Stomach (tissue), 4 donors: ENCODE results near the gene FBN2.

Source experiments
- EP300 ChIP-seq: sonication (generic); formaldehyde crosslinking; IDR thresholded peaks from one replicate; pipeline ENCODE4 v1.6.1; 2017; ENCODE audit warnings: antibody characterized with exemption
- POLR2A ChIP-seq, 4 donors: fragments of 450-650 bp; IDR thresholded peaks; one replicate each; pipeline ENCODE4 v1.6.1; 2016; ENCODE audit warnings: antibody characterized with exemption in 4 of 4, control low read depth in 2 of 4, mild to moderate bottlenecking in 1 of 4, moderate library complexity in 1 of 4
- TF ChIP-seq, protein P1 (sequence below), 7 experiments: fragments of 450-650 bp in 4 of 7; fragments of 200-600 bp in 3 of 7; sonication (generic) in 3 of 7; IDR thresholded peaks; one replicate each; pipeline ENCODE4 v1.5.1; 2016 to 2019; ENCODE audit warnings: antibody characterized with exemption in 7 of 7, control low read depth in 2 of 7, mild to moderate bottlenecking in 1 of 7

DNA sequence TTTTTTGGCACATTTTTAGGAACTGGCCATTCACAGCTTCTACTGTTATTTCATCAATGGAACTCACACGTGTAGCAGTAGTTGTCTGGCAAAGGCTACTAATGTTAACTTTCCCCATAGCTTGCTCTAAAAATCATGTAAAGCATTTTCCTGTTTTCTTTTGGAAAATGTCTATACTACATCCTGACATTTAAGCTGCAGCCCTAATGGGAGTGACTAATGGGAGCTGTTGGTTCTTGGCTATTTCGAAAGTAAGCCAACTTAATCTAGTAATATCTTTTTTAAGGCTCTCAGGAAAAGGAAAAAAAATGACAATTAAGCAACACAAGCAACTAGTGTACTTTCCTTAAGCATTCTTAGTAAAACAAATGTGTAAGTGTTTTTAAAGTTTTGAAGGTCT, 285.3 kb downstream of the FBN2 start:
- TF ChIP-seq, protein P1, sequence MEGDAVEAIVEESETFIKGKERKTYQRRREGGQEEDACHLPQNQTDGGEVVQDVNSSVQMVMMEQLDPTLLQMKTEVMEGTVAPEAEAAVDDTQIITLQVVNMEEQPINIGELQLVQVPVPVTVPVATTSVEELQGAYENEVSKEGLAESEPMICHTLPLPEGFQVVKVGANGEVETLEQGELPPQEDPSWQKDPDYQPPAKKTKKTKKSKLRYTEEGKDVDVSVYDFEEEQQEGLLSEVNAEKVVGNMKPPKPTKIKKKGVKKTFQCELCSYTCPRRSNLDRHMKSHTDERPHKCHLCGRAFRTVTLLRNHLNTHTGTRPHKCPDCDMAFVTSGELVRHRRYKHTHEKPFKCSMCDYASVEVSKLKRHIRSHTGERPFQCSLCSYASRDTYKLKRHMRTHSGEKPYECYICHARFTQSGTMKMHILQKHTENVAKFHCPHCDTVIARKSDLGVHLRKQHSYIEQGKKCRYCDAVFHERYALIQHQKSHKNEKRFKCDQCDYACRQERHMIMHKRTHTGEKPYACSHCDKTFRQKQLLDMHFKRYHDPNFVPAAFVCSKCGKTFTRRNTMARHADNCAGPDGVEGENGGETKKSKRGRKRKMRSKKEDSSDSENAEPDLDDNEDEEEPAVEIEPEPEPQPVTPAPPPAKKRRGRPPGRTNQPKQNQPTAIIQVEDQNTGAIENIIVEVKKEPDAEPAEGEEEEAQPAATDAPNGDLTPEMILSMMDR (IDR thresholded peaks at IDR 0.05), result no peak
- no peak for TF ChIP-seq EP300
- TF ChIP-seq POLR2A (IDR thresholded peaks at IDR 0.05), result no peak
